ENCODE data around the gene ZNF783. TPM values are rescaled to one million over a fixed set of nuclear protein-coding genes. Genes with fewer than 3 reads are reported as not detected.

Gene ZNF783
- total RNA-seq, 1 experiment from 2014 or later: 10.8 TPM

GRCh38 chr7:149223176-149223575 is 38.8 kb upstream of the ZNF783 start:
- intact Hi-C loops (cut with micrococcal nuclease; ENCODE audit: unreplicated experiment): no loop called here
- POLR2A ChIA-PET (ENCODE audit: low non-redundant PET): no interaction called here
- DNase-seq (ENCODE audit: low spot score): no peak
- no peaks in the 10 kb centered on the region for H3K4me1 ChIP-seq (ENCODE audit: insufficient read depth, low read length, poor library complexity, severe bottlenecking)
- H3K27me3 ChIP-seq (replicated peaks; ENCODE audit: insufficient read depth, low read depth, low read length, poor library complexity): no peaks in the 10 kb centered on the region
- no peak overlapping the region for H3K27ac ChIP-seq (ENCODE audit: low read depth, low read length, poor library complexity, severe bottlenecking)
- H3K4me3 ChIP-seq (ENCODE audit: low read depth, low read length, poor library complexity, severe bottlenecking): no peak overlapping the region
- no TSS peak for BruUV-seq (replicated peaks)
- no peaks in the 10 kb centered on the region for H3K9me3 ChIP-seq (ENCODE audit: low read depth, low read length, poor library complexity, severe bottlenecking)
- peaks cover 5% of the 10 kb centered on the region for H3K36me3 ChIP-seq (ENCODE audit: insufficient read depth, low read length, poor library complexity, severe bottlenecking)
- CTCF ChIA-PET: no interaction called here
- TF ChIP-seq CTCF (conservative IDR thresholded peaks at IDR 0.05; ENCODE audit: low read depth, low read length): no peak
- TF ChIP-seq EZH2 (IDR thresholded peaks at IDR 0.05; ENCODE audit: borderline replicate concordance, low read depth, low read length, poor library complexity, severe bottlenecking): no peak

- DNase-seq (ENCODE audit: low spot score): no peak
- TF ChIP-seq CTCF (conservative IDR thresholded peaks at IDR 0.05; ENCODE audit: low read depth, low read length) (no peak), EZH2 (IDR thresholded peaks at IDR 0.05; ENCODE audit: borderline replicate concordance, low read depth, low read length, poor library complexity, severe bottlenecking) (no peak)
- H3K9me3 ChIP-seq (ENCODE audit: low read depth, low read length, poor library complexity, severe bottlenecking): no peaks in the 10 kb centered on the region
- intact Hi-C loops (cut with micrococcal nuclease; ENCODE audit: unreplicated experiment): no loop called here
- peaks cover 2% of the 10 kb centered on the region for H3K36me3 ChIP-seq (ENCODE audit: insufficient read depth, low read length, poor library complexity, severe bottlenecking)
- CTCF ChIA-PET: no interaction called here
- H3K27me3 ChIP-seq (replicated peaks; ENCODE audit: insufficient read depth, low read depth, low read length, poor library complexity): no peaks in the 10 kb centered on the region
- no peak overlapping the region for H3K27ac ChIP-seq (ENCODE audit: low read depth, low read length, poor library complexity, severe bottlenecking)
- BruUV-seq (replicated peaks): no TSS peak
- peaks cover 1% of the 10 kb centered on the region for H3K4me1 ChIP-seq (ENCODE audit: insufficient read depth, low read length, poor library complexity, severe bottlenecking)
- no peak overlapping the region for H3K4me3 ChIP-seq (ENCODE audit: low read depth, low read length, poor library complexity, severe bottlenecking)
- POLR2A ChIA-PET (ENCODE audit: low non-redundant PET): no interaction called here
Measured at GRCh38 chr7:149223761-149224160, 38.2 kb upstream of the ZNF783 start.

GRCh38 chr7:149224352-149224751 is 37.6 kb upstream of the ZNF783 start:
- no TSS peak for BruUV-seq (replicated peaks)
- CTCF ChIA-PET: no interaction called here
- POLR2A ChIA-PET (ENCODE audit: low non-redundant PET): no interaction called here
- TF ChIP-seq EZH2 (IDR thresholded peaks at IDR 0.05; ENCODE audit: borderline replicate concordance, low read depth, low read length, poor library complexity, severe bottlenecking): no peak
- no peak for TF ChIP-seq CTCF (conservative IDR thresholded peaks at IDR 0.05; ENCODE audit: low read depth, low read length)
- Histone ChIP-seq H3K4me1 (ENCODE audit: insufficient read depth, low read length, poor library complexity, severe bottlenecking) (peaks cover 7% of the 10 kb centered on the region), H3K36me3 (ENCODE audit: insufficient read depth, low read length, poor library complexity, severe bottlenecking) (no peaks in the 10 kb centered on the region), H3K27me3 (replicated peaks; ENCODE audit: insufficient read depth, low read depth, low read length, poor library complexity) (no peaks in the 10 kb centered on the region), H3K27ac (ENCODE audit: low read depth, low read length, poor library complexity, severe bottlenecking) (no peak overlapping the region), H3K4me3 (ENCODE audit: low read depth, low read length, poor library complexity, severe bottlenecking) (no peak overlapping the region), H3K9me3 (ENCODE audit: low read depth, low read length, poor library complexity, severe bottlenecking) (no peaks in the 10 kb centered on the region)
- no peak for DNase-seq (ENCODE audit: low spot score)
- intact Hi-C loops (cut with micrococcal nuclease; ENCODE audit: unreplicated experiment): no loop called here
